Activated gamma-delta T cell treated with anti-CD3 and anti-CD28 coated beads, Interleukin-2, amount 50 U/mL, for 16 hours (primary cell): Measurements from ENCODE around the gene NUP93.
"Not testable (repeated sequence)": the region's sequence is repeated elsewhere in the genome, so short reads cannot be mapped to it uniquely, and the experiment has no call there.

Source experiments
- DNase-seq: peaks from one replicate; pipeline ENCODE4 v3.0.0-alpha.2; 2020; ENCODE audit warnings: low read depth

NUP93 gene

DNA sequence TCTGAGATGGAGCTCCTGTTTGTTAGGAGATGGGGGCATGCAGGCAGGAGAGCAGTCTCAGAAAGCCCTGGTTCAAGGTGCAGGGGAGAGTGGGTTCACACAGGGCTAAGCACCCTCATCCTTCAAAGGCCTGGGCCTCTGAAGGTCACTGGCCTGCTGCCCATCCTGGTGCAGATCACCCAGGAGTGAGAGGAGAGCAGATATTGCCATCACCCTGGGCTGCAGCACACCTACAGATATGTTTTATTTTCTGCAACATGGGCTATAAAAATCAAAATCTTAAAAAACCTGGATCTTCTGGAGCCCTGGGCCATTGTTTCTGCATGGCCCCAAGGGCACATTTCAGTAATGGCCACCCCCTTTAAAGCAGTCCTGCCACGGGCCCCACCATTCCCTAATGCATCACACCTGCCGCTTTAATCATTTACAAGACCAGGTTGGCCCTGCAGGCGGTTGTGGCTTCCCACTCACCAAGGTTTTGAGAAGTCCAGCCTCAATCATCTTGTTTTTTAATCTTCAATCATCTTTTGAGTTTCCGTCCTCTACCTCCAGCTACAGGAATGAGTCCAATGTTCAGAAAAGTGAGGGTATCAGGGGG lies 20.4 kb upstream of the NUP93 start:
- no peak for DNase-seq

DNA sequence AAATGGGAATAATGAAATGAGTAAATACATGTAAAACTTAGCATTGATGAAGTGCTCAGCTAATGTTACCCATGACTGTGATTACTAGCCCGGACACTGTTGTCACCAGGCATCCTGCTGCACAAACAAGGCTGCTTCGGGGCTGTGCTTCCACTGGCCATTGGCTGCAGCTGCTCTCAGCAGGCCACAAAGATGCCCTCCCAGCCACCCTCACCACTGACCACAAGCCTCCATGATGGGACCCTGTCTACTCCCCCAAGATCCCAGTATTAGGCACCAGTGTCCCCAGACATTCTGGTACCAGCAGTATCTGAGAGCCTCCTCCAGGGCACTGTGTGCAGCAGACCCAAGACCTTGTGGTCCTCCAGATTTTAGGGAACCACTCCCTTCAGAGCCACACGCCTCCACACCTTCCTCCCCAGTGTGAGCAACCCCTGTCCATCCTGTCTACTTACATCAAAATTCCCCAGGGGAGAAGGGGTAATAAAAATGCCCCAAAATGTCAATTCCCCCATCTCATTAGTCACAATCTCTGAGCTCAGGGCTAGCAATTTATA lies 19.7 kb upstream of the NUP93 start:
- DNase-seq = no peak

DNA sequence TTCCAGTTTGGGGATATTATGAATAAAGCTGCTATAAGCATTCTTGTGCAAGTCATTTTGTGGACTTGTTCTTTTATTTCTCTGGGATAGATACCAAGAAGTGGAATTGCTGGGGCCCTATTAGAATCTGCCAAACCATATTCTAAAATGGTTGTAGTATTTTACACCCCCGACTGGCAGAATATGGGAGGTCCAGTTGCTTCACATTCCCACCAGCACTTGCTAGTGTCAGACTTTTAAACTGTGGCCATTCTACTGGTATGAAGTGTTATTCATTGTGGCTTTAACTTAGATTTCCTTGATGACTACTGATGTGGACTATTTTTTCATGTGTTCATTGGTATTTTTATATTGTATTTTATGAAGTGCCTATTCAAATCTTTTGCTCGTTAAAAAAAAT lies 18.1 kb upstream of the NUP93 start:
- no peak for DNase-seq

DNA sequence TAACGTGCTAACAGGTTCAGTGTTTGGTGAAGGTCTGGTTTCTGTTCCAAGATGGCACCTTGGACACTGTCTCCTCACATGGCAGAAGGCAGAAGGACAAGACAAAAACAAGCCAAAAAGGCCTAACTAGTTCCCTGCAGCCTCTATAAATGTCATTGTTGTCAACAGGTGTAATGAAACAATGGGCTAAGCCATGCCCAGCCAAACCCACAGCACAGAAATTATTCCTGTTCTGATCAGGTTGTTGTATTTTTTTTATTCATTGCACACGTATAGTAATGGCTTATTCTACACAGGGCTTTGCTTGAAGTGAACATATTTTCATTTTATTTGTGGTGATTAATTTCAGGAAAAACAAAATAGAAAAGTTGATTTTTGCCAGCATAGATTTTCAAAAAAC lies 16.1 kb upstream of the NUP93 start:
- DNase-seq = no peak

DNA sequence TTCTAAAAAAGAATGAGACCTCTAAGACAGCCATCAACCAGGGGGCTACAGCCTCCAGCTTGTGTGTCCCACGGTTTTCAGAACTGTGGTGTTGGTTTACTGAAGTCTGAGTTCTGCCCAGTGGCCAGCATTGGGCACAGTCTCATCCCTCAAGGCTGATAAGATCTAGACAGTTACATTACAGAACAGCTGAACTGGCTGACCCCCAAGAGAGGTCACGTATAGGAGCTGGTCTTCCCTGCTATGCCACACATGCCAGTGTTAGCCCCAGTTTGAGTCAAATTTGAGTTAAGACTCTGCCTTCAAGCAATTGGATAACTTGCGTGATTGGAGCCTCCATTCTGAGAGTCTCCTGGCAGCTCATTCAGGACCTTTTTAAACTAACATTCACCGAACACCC lies 14.8 kb upstream of the NUP93 start:
- DNase-seq = no peak

DNA sequence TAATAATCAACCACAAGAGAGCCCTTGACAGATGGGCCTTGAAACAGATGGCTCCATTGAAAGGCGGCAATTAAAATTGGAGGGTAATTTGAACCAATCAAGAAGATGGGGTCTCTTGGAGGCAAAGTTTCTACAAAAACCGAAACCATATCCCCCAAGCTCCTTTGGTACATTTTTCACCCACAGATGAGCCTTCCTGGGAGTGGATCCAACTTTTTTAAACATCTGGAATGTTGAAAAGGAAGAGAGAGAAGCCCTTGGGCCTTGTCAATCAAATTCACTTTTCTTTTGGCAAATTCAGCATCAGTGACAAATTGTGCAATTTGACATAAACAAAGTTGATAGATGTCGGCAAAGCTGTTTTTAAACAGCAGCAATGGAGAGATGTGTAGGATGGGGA lies 13.2 kb upstream of the NUP93 start:
- DNase-seq = no peak

DNA sequence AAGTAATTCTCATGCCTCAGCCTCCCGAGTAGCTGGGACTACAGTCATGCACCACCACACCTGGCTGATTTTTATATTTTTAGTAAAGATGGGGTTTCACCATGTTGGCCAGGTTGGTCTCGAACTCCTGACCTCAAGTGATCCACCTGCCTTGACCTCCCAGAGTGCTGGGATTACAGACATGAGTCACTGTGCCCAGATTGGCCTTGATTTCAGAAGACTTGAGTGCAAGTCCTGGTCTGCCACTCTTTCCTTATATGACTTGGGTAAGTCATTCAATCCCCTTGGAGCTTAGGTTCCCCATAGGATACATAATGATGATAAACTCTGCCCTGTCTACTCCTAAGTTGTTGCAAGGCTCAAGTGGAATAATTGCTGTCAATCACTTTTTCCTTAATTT lies 12.4 kb upstream of the NUP93 start:
- DNase-seq = not testable (repeated sequence)

DNA sequence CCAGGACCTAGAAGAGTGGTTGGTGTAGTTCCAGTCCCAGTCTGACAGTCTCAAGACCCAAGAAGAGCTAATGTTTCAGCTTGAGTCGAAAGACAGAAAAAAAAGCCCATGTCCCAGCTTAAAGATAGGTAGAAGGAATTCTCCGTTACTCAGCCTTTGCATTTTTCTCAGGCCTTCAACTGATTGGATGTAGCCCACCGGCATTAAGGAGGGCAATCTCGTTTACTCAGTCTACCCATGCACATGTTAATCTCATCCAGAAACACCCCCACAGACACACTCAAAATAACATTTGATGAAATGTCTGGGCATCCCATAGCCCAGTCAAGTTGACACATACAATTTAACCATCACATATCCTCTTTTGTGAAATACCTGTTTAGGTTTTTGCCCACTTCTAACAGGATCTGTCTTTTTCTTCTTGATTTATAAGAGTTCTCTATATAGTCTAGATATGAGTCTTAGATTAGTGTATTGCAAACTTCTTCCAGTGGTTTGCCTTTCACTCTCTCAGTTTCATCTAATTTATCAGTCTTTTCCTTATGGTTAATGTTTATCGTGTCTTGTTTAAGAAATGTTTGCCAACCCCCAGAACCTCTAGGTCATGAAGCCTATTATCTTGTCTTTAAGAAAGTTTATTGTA lies 7.6 kb upstream of the NUP93 start:
- no peak for DNase-seq

DNA sequence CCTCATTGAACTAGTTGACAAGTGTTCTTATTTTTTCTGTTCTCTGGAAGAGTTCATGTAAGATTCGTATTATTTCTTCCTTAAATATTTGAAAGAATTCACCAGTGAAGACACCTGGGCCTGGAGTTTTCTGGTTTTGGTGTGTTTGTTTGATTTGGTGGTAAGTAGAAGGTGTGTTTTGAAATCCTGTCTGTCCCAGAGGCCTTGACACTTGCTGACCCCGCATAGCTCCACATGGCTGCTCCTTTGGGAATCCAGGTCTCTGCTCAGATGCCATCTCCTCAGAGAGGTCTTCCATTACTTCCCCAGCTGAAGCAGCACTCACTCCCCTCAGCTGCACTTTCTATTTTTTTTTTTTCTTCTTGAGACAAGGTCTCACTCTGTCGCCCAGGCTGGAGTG lies 5.7 kb upstream of the NUP93 start:
- DNase-seq = no peak

DNA sequence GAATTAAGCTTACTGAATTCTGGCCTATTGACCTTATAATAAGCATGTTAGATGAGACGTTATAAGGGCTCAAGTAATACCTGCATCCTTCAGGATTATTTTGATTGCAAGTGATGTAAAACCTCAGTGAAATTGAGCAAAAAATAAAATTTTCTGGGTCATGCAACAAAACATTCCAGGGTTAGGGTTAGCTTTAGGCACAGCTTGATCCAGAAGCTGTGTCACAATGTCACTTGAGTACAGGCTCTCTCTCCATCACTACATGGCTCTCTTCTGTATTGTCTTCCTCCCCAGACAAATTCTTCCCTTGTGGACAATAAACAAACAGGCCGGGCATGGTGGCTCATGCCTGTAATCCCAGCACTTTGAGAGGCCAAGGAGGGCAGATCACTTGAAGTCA lies 3.6 kb upstream of the NUP93 start:
- no peak for DNase-seq

DNA sequence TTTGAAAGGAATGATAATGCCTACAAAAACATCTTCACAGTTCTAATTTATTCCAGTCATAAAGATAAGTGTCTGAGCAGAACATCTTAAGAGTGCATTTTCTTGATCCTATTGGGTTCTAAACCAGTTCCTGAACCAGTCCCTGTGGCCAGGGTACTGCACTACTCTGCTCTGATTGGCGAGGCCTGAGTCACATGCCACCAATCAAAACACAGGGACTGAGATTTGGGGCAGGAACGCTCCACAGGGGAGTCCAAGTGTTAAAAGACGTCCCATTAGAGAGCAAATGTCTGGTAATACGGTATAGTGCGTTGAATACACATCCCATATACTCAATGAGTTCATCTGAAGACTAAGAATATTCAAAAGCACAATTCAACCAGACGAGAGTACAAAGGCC lies 3.0 kb upstream of the NUP93 start:
- no peak for DNase-seq

DNA sequence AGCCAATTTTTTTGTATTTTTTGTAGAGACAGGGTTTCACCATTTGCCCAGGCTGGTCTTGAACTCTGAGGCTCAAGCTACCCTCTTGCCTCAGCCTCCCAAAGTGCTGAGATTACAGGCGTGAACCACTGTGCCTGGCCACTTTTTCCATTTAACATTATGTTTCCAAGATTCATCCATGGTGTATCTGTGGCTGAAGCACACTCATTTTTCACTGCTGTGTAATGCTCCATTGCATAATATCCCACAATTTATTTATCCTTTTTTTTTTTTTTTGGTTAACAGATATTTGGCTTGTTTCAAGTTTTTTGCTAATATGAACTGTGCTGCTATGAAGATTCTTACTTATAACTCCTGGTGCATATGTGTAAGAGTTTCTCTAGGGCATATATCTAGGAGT lies 1.9 kb upstream of the NUP93 start:
- no peak for DNase-seq

DNA sequence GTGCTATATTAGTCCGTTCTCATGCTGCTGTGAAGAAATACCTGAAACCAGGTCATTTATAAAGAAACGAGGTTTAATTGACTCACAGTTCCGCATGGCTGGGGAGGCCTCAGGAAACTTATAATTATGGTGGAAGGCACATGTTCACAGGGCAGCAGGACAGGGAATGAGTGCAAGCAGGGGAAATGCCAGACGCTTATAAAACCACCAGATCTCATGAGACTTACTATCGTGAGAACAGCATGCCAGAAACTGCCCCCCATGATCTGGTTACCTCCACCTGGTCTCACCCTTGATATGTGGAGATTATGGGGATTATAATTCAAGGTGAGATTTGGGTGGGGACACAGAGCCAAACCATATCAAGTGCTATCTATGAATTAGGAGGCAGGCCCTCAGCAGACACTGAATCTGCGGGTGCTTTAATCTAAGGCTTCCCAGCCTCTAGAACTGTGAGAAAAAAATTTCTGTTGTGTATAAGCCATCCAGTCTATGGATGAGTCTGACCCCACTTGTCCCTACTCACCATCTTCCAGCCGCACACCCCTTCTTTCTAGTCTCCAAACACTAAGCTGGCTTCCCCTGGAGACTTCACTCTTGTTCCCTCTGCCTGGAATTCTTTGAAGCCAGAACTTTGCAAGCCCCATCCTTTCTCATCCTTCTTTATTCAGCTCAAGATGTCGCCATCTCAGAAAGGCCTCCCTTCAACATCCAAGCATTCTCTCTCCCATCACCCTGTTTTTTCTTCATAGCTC lies 772 bp upstream of the NUP93 start:
- DNase-seq = no peak

DNA sequence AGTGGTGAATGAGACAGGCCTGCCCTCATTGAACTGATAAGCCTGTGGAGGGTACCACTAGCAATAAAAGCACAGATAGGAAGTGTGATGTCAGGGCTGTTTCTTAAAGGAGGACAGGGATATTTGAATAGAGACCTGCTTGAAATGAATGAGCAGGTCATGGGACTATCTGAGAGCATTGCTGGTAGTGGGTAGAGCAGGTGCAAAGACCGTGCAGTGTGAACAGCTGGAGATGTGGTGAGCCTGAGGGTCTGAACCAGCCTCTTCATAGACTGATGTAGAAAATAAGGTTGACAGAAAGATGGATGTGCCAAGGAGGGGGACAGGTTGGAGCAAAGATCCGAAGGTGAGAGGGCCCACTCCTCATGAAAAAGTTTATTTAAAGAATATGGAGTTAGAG lies 2.4 kb downstream of the NUP93 start:
- DNase-seq = no peak

DNA sequence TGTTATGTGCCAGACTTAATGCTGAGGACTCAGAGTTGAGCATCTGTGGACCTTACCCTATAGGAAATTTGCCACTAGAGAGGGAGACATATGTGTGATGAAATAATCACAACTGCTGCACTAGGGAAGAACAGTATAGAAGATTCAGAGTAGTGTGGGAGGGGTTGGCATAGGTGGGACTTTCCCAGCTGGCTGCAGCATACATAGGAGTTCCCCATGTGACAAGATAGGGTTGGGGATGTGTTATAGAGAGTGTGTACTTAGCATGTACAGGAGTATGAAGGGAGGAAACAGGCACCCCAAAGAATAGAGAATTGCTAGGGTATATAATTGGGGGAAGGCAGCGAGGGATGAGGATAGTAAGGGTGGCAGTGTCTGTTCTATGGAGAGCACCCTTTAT lies 2.9 kb downstream of the NUP93 start:
- DNase-seq = no peak

DNA sequence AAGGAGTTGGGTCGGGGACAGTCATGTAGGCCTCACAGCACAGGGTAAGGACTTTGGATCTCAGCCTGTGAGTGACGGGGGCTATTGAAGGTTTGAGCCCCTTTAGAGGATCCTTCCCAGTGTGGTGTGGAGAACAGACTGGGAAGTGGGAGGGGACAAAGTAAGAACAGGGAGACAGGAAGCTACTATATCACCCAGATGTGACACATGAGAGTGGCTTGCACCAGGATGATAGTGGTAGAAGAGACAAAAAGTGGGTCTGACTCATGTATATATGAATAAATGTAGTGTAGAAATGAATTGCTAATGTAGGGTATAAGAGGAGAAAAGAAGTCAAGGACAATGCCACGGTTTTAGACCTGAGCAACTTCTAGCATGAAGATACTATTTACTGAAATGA lies 4.5 kb downstream of the NUP93 start:
- DNase-seq = no peak

DNA sequence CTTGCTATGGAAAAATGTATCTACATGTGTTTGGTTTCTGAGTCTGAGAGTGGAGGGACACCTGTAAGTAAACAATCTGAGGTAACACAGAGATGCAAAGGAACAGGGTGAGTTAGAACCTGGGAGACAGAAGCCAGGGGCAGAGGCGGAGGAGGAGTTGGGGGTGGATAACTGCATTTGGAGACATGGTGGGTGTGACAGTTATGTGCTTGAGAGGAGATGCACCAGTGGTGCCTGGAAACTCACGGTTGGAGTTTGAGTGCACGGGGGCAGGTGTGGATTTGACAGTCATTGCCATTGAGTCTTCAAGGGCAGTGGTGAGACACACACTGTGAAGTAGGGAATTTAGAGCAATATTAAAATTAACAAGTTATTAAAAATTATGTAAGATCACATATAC lies 6.5 kb downstream of the NUP93 start:
- no peak for DNase-seq

DNA sequence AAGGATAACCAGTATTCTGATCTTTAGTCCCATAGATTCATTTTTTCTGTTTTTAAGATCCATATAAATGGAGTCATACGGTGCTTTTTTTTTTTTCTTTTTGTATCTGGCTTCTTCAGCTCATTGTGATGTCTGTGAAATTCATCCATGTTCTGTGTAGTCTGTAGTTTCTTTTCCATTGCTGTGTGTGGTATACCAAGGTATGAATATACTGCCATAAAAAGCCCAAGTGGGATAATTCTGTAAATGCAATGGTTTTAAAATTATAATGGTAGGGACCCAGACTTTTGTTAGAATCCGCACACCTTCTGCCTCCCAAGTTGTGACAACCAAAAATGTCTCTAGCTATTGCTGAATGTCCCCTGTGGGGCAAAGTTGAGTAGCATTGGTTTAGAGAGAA lies 7.6 kb downstream of the NUP93 start:
- DNase-seq = no peak

DNA sequence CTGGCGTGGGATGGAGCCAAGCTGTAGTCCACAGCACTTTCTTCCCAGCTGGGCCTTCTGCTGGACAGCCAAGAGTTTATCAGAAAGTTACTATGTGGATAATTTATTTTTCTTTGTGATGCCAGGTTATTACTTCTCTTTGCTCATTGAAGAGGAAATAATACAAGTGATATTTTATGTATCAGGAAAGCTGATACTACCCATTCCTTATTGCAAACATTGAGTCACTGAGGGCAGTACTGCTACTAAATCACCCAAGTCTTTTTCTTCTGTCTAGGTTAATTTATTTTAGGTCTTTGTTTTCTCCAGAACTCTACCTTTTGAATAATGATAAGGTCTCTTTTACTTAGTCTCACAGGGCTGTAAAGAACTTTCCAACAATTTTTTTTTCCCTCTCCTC lies 8.3 kb downstream of the NUP93 start:
- no peak for DNase-seq

DNA sequence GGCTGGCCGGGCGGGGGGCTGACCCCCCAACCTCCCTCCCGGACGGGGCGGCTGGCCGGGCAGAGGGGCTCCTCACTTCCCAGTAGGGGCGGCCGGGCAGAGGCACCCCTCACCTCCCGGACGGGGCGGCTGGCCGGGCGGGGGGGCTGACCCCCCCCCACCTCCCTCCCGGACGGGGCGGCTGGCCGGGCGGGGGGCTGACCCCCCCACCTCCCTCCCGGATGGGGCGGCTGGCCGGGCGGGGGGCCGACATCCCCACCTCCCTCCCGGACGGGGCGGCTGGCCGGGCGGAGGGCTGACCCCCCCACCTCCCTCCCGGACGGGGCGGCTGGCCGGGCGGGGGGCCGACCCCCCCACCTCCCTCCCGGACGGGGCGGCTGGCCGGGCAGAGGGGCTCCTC lies 9.4 kb downstream of the NUP93 start:
- not testable (repeated sequence) for DNase-seq

DNA sequence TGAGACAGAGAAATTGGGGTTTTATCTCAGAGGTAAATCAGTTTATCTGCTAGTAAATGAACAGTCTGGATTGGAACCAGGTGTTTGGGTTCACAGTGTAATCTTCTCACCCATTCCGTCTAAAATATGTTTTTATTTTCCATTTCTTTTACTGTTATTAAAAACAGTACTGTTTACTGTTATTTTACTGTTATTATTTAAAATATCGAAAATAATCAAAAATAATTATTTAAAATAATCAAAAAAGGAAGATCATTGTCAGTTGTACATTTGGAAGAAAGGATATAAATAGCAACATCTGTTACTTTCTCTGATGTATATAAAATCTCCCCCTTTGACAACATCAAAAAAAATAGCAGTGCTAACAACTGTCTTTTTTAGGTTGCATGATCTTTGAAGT lies 11.5 kb downstream of the NUP93 start:
- DNase-seq = no peak

DNA sequence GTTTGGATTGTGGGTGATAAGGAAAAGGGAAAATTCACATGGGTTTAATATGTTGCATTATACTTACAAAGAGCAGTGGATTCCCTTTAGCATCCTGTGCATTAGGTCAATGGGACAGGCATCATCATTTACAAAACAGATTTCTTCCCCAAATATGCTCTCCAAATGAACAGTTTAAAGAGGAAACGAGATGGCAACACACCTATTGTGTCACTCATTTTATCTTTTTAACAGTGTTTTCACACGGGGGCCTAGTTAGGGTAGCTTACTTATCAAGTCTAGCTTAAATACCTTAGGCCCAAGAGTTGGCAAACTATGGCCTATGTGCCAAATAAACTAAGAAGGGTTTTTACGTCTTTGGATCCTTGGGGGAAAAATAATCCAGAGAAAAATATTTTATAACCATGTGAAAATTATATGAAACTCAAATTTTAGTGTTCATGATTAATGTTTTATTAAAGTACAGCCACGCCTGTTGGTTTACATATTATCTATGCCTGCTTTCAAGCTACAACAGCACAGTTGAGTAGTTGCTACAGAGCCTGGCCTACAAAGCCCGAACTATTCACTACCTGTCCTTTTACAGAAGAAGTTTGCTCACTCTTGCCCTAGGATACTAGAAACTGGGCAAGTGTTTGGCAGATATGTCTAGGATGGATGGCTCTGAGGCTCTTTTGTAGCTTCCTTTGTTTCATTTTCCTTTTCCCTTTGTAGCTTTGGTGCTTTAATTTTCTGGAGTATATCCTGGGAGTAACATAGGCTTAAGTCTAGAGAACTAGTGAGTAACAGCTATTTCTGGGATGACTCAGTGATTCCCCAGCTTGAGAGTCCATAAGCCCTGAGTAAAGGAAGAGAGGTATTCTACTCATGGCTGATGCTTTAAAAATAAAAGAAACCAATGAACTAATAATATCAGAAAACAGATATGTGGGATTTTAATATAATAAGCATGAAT lies 12.4 kb downstream of the NUP93 start:
- DNase-seq = no peak
